ENCODE results near the gene KCNMA1.
A peak's percentile ranks its signal among the peaks of the same experiment; 100 is the strongest.

Gene KCNMA1

DNA sequence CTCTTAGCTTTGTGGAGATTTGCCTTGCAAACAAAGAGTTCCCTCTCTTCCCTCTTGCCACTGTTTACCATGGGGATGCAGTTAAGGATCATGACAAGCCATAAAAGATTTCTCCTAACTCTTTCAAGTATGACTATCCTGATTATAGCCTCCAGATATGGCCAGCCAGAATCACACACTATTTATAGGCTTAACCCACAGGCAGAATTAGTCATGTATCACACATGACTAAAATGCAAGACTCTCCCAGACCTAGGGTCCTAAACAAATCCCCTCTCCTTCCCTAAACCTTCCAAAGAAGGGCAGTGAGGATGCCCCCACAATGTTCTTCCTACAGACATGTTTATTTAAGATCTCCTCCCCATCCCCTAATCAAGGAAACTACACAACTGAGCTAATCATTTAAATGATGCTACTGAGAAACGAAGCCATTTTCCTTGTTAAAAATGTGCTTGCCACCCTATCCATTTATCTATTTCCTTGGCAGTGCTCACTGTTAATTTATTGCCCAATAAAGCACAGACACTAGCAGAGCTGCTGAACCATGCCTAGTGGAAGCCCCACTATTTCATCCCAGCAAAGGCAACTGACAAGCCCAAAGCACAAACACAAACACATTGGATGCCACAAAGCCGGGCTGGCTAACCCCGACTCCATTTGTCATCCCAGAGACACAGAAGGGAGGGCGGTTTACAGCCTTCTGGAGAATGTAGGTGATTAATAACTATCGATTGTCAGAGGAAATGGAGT, 363.4 kb downstream of the KCNMA1 start:
- no peak for DNase-seq (ENCODE audit: low read depth in 2 of 2)

GRCh38 chr10:77269163-77269562, 368.4 kb downstream of the KCNMA1 start:
- no peak for DNase-seq (ENCODE audit: low read depth in 2 of 2)

DNA sequence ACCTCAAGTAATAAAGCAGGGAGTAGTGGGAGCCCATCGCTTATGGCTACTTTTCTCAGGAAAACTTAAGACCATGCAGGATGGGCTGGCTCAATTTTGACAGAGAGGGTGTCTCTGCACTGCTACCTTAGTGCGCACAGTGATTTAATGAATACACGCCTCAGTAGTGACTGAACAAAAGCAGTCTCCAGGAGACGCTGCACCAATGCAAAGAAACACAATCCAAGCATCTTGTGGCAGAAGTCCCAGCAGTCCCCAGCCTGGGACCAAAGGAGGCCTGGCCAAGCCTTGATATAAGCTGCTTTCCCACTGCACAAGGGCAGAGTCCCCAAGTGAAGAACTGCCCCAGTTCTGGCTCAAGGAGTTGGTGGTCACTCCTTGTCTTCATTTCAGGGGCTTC, 368.9 kb downstream of the KCNMA1 start:
- DNase-seq (ENCODE audit: low read depth in 2 of 2) = no peak

DNA sequence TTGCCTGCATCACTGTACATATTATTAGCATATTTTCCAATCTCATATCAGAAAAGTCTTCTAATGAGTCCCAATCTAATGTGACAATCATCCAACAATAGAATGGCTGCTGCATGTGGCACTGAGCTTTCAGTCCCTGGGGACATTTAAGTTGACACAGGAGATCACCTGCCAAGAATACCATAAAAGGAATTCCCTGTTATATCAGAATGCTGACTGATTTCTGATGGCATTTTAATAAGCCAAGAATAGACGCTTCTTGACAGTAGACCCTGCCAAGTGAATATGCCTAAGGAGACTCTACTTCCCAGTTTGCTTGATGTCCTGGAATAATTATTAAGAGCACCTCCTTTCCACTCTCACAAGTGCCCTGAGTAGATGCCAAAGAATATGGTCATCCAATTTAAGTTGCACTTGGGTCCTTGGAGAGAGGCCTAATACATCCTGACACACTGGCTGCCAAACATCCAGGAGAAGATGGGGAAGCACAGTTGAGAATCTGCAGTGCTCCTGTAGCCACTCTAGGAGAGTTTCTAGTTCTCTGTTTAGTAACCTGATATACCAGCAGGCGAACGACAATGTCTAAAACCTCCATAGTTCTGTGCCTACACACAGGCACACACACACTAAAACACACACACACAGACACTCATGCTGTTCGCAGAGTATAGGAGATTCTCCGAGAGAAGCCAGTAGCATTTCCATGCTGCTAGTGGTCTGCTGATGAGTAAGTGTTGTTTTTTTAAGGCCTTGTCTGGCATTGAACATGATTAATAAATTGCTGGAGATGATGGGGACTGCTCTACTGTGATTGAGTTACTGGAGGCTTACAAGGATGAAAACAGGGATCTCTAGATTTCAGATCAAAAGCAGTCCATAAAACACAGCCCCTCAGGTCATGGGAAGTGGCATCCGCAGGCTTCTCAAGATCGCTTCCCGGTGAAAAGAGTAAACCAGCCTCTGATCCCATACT, 369.6 kb downstream of the KCNMA1 start:
- no peak for DNase-seq (ENCODE audit: low read depth in 2 of 2)

DNA sequence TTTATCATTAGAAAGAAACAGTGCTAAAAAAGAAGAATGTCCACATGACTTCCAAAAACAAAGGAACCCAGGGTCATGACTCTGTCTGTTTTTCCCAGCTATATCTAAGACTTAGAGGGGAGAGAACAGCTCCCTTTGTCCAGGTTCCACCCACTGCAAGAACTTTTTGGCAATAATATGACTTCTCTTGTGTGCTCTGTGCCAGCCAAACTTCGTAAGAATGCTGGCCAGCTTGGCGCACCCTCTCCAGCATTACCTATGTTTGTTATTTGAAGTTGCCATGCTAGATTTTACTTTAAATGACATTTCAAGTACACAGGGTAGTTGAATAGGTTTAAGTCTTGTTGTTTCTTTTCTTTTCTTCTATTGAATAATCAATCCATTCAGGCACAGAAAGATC, 371.4 kb downstream of the KCNMA1 start:
- no peak for DNase-seq (ENCODE audit: low read depth in 2 of 2)

DNA sequence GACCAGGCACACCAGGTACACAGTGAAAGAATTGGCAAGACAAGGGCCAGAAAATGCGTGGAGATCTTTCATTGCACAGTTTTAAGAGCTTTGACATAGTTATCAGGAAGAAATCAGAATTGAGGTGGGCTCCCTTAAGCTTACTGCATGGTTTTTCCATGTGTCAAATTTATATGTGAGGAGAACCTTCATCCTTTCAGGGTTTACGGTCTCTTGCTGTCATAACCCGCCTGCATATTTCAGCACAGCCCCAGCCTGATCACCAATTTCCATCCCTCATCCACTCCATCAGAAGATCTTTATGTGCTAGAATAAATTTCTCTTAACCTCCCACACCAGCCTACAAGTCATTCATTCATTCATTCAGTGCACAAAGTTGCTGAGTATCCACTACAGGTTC, 373.1 kb downstream of the KCNMA1 start:
- DNase-seq (ENCODE audit: low read depth in 2 of 2) = no peak

- peak in 1 of 2 donors; percentile 10 for DNase-seq (ENCODE audit: low read depth in 2 of 2)
Measured at GRCh38 chr10:77264107-77264506, 373.5 kb downstream of the KCNMA1 start.

DNA sequence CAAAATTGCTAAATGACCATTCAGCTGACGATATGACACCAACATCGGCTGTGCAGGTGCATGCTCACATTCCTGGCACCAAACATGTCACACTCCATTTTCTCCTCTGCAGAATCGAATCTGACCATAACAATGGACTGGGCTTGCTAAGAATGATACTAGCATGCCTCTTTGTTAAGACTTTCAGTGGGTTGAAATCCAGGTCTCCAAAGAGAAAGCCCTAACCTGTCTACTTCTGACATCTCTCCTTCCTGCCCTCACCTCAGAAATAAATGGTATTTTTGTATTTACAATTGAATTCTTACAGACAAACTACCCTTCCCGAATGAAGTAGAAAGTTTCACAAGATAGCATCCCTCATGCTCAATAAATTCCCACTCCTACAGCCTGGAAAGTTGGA, 373.9 kb downstream of the KCNMA1 start:
- DNase-seq (ENCODE audit: low read depth in 2 of 2) = no peak

GRCh38 chr10:77261146-77261545, 376.5 kb downstream of the KCNMA1 start:
- no peak for DNase-seq (ENCODE audit: low read depth in 2 of 2)

DNA sequence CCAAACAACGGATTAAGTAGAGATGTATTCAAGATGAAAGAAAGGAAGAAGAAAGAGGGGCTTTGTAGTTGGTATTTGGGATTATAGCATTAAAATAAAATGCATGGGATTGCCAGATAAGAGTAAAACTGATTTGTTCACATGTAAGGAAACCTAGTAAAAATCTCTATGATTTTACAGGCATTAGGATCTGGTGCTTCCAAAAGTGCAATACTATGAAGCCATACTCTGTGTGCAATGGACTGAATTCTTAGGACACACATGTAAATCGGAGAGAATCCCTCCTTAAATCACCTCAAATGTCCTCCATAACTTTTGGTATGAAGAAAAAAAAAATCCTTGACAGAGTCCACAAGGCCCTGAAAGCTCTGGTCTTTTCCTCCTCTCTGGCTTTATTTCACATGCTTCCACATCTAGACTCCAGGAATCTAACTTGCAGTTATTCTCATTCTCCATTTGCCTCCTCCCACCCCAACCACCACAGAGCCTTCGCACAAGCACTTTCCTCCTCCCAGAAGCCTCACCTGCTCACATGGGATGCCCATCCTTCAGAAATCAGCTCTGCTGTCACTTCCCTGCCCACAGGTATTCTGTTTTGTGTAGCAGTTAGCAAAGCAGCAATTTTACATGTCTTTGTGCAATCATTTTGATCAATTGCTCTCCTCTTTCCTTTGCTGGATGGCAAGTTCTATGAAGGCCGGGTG, 378.3 kb downstream of the KCNMA1 start:
- no peak for DNase-seq (ENCODE audit: low read depth in 2 of 2)

DNA sequence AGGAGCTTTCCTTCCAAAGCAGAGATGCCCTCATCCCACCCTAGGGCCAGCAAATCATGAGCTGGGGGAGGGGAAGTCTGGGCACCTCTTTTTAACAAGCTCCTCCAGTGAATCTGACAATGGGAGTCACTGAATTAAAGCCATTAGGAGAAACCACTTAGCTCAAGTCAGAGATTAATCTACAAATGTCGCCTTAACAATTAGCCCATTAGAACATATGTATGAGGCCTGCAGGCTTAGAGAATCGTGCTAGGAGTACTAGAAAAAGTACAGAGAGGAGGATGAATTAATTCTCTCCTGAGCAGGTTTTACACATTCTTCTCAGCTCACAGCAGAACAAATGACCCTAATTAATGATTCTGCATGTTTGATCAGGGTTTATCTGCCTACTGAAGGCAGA, 381.3 kb downstream of the KCNMA1 start:
- no peak for DNase-seq (ENCODE audit: low read depth in 2 of 2)

DNA sequence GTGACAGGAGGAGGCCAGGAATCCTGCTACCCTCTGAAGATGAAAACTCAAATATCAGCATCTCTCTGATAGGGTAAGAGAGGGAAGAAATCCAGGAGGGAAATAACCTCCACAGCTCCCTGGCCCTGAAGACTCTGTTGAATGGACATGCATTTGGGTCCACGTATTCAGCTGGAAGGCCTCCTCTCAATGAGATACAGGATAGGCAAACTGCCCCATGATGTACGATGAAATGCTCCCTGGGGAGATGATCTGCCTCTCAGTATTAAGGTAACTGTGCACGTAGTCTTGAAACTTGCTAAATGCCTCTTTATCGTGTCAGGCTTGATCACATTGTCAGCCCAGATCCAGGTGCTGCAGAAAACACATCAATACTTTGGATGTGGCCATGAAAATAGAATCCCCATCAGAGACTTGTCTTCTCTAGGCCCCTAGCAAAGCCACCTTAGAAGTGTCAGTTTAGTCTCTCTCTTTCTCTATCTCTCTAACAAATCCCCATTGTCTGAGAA, 384.0 kb downstream of the KCNMA1 start:
- DNase-seq (ENCODE audit: low read depth in 2 of 2) = no peak

- no peak for DNase-seq (ENCODE audit: low read depth in 2 of 2)
Measured at GRCh38 chr10:77253147-77253545, 384.5 kb downstream of the KCNMA1 start.

DNA sequence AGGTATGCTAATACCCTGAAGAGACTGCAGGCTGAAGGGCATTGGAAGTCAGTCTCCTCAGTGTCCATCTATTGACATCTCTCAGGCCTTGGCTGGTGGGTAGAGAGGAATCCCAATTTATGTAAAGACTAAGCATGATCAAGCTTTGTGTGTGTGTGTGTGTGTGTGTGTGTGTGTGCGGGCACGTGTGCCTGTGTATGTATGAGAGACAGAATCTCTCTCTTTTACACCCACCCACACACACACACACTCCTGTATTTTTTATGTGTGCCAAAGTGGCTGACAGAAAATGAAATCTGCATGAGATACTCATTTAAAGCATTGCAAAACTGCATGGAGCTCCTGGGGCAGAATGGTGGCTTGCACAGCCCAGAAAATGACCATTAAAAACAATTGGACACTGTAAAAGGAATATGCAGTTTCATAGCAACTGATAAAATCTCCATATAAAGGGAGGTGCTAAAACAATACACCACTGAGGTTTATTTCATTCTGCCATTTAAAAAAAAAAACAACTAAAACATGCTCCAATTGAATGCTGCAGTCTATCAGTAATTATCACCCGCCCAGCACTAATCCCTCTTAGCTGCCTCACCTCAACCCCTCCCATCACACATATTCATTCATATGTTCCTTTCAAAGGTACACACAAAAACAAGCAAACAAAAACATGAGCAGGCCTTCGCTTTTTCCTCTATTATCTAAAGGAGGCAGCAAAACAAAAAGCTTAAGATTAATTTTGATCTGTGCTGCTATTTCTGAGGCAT, 385.0 kb downstream of the KCNMA1 start:
- no peak for DNase-seq (ENCODE audit: low read depth in 2 of 2)

DNA sequence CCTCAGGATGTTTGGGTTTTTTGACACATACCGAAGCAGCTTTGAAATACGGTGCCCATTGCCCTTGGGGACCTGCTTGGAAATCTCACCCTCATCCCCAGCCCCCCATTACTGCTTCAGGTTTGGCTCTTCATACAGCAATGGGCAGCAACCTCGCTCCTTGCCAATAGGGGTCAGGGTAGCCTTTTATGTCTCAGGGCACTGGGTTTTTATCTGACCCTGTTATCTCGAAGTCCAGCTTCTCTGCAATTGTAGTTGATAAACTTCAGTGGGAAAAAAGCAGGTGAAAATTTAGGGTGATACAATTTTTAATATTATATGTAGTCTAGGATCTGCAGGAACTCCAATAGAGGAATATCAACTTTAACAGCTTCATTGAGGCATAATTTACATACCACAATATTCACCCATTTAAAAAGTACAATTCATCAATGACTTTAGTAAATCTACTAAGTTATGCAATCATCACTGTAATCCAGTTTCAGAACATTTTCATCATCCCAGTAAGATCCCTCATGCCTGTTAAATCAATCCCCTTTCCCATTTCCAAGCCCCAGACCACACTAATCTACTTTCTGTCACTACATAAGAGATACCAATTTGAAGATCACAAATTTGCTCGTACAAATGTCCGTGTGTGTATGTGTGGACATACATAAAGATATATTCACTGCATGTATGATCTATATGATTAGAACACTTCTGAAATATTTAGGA, 386.2 kb downstream of the KCNMA1 start:
- no peak for DNase-seq (ENCODE audit: low read depth in 2 of 2)

- no peak for DNase-seq (ENCODE audit: low read depth in 2 of 2)
Measured at GRCh38 chr10:77249901-77250459, 387.6 kb downstream of the KCNMA1 start.

- no peak for DNase-seq (ENCODE audit: low read depth in 2 of 2)
Measured at GRCh38 chr10:77248104-77248790, 389.4 kb downstream of the KCNMA1 start.

- no peak for DNase-seq (ENCODE audit: low read depth in 2 of 2)
Measured at GRCh38 chr10:77247031-77247990, 390.3 kb downstream of the KCNMA1 start.

- DNase-seq (ENCODE audit: low read depth in 2 of 2) = no peak
Measured at GRCh38 chr10:77245953-77246352, 391.7 kb downstream of the KCNMA1 start.

All from stimulated activated CD8-positive, alpha-beta memory T cell treated with anti-CD3 and anti-CD28 coated beads, Interleukin-2, amount 100 ng/mL, for 48 hours (primary cell).